GM21619 (cell line): ENCODE results near the gene ZBTB33.

Experiments
- ATAC-seq: cut with Tn5 transposase; IDR thresholded peaks from one replicate; pipeline ENCODE4 v1.9.1; 2021; ENCODE audit not compliant: unreplicated experiment

The ZBTB33 gene

GRCh38 chrX:120250522-120251271, at the start of gene ZBTB33:
Gene ZBTB33 (plus strand): TSS chrX:120250812. CDS start chrX:120253416, 2,604 bp downstream.
- peak; percentile 94 for ATAC-seq

- no peak for ATAC-seq
Observed at GRCh38 chrX:120200851-120201250, 49.8 kb upstream of the ZBTB33 start.

- no peak for ATAC-seq
Observed at GRCh38 chrX:120205816-120206753, 44.5 kb upstream of the ZBTB33 start.

GRCh38 chrX:120207009-120207605, 43.5 kb upstream of the ZBTB33 start:
- ATAC-seq = no peak

GRCh38 chrX:120213438-120214265, 37.0 kb upstream of the ZBTB33 start:
- peak; percentile 65 for ATAC-seq

GRCh38 chrX:120223374-120223773, 27.2 kb upstream of the ZBTB33 start:
- no peak for ATAC-seq

- no peak for ATAC-seq
Observed at GRCh38 chrX:120224388-120224787, 26.2 kb upstream of the ZBTB33 start.

GRCh38 chrX:120228187-120228908, 22.3 kb upstream of the ZBTB33 start:
- no peak for ATAC-seq

- no peak for ATAC-seq
Observed at GRCh38 chrX:120235284-120235683, 15.3 kb upstream of the ZBTB33 start.

GRCh38 chrX:120236687-120237479, 13.7 kb upstream of the ZBTB33 start:
- no peak for ATAC-seq

- no peak for ATAC-seq
Observed at GRCh38 chrX:120238933-120239332, 11.7 kb upstream of the ZBTB33 start.

GRCh38 chrX:120242813-120243212, 7.8 kb upstream of the ZBTB33 start:
- no peak for ATAC-seq

GRCh38 chrX:120244395-120244734, 6.2 kb upstream of the ZBTB33 start:
- no peak for ATAC-seq

GRCh38 chrX:120244735-120245498, 5.7 kb upstream of the ZBTB33 start:
- ATAC-seq = peak; percentile 78

- no peak for ATAC-seq
Observed at GRCh38 chrX:120251471-120252011, 929 bp downstream of the ZBTB33 start.

- no peak for ATAC-seq
Observed at GRCh38 chrX:120253784-120254183, 3.2 kb downstream of the ZBTB33 start.

GRCh38 chrX:120260369-120260768, 9.8 kb downstream of the ZBTB33 start:
- no peak for ATAC-seq
